HCT116 (cell line): ENCODE data around the gene GRIA2. TPM values are rescaled to one million over a fixed set of nuclear protein-coding genes. Genes with fewer than 3 reads are reported as not detected.

ENCODE experiments used
- ATAC-seq: fragments of 200-7000 bp; cut with Tn5 transposase; 2 replicates; pipeline ENCODE4 v1.9.1; 2020; ENCODE audit warnings: mild to moderate bottlenecking, moderate library complexity
- BruUV-seq: library from RNA; stranded (reverse); fragments of 400-500 nt; replicated peaks from 2 replicates; lab custom pipeline; 2021; lab: Mats Ljungman, UMichigan
- CTCF ChIA-PET: fragments of 300-600 bp; sonication (Branson Sonifier 250); formaldehyde crosslinking; loops from one replicate; lab custom pipeline; 2021; ENCODE audit warnings: antibody characterized with exemption; lab: Charles Lee
- POLR2A ChIA-PET: fragments of 300-600, 350-600 bp; sonication (Branson Sonifier 250); formaldehyde crosslinking; loops from one replicate; lab custom pipeline; 2021; ENCODE audit warnings: antibody characterized with exemption; lab: Charles Lee
- RAD21 ChIA-PET, 2 experiments: fragments of 300-600 bp; sonication (Branson Sonifier 250); formaldehyde crosslinking; loops; one replicate each; lab custom pipeline; 2023; ENCODE audit warnings: low total read pairs in 2 of 2; ENCODE audit not compliant: uncharacterized antibody in 2 of 2, unreplicated experiment in 2 of 2, low non-redundant PET in 1 of 2; lab: Charles Lee
- DNase-seq: peaks from one replicate; pipeline ENCODE4 v3.0.0-alpha.2; 2010; ENCODE audit warnings: low read depth, low spot score
- H2AFZ ChIP-seq: fragments of 200-600 bp; shearing (Covaris generic), sonication (generic); 2 replicates; pipeline ENCODE4 v1.6.1; 2017; ENCODE audit warnings: low read depth, mixed run types, mixed read lengths, antibody characterized with exemption, low read length; ENCODE audit not compliant: poor library complexity, severe bottlenecking
- H3K27ac ChIP-seq: 2 replicates; pipeline ENCODE4 v1.5.1; 2012; ENCODE audit warnings: low read depth, low read length
- H3K27me3 ChIP-seq: fragments of 200-600 bp; sonication (generic); 2 replicates; pipeline ENCODE4 v1.6.1; 2016; ENCODE audit warnings: mixed run types, low read length, mixed read lengths; ENCODE audit not compliant: insufficient read depth
- H3K36me3 ChIP-seq, 2 experiments: fragments of 200-500 bp in 1 of 2; fragments of 200-600 bp in 1 of 2; sonication (Bioruptor generic) in 1 of 2; sonication (generic) in 1 of 2; 2 replicates each; pipeline versions ENCODE4 v1.5.1 to v1.6.1; 2014 to 2016; ENCODE audit warnings: low read length in 2 of 2, inconsistent platforms in 1 of 2, mixed read lengths in 1 of 2, mixed run types in 1 of 2; ENCODE audit not compliant: insufficient read depth in 2 of 2, control insufficient read depth in 1 of 2
- H3K4me1 ChIP-seq, 2 experiments: fragments of 200-600 bp in 1 of 2; sonication (generic) in 1 of 2; 2 replicates each; pipeline versions ENCODE4 v1.5.1 to v1.6.1; 2012 to 2017; ENCODE audit warnings: low read length in 2 of 2, inconsistent platforms in 1 of 2, mild to moderate bottlenecking in 1 of 2, mixed read lengths in 1 of 2, mixed run types in 1 of 2, moderate library complexity in 1 of 2; ENCODE audit not compliant: insufficient read depth in 2 of 2, control insufficient read depth in 1 of 2
- H3K4me2 ChIP-seq: fragments of 200-600 bp; sonication (generic); 2 replicates; pipeline ENCODE4 v1.6.1; 2017; ENCODE audit warnings: mixed run types, low read length, mixed read lengths
- H3K4me3 ChIP-seq, 2 experiments: fragments of 200-600 bp in 1 of 2; sonication (generic) in 1 of 2; replicated peaks in 1 of 2; 2 replicates each; pipeline ENCODE4 v1.5.1; 2011 to 2016; ENCODE audit warnings: low read length in 2 of 2, control low read depth in 1 of 2, low read depth in 1 of 2, mild to moderate bottlenecking in 1 of 2, mixed read lengths in 1 of 2, mixed run types in 1 of 2
- H3K79me2 ChIP-seq: fragments of 200-600 bp; sonication (generic); 2 replicates; pipeline ENCODE4 v1.6.1; 2017; ENCODE audit warnings: mild to moderate bottlenecking, mixed run types, low read length, moderate library complexity, mixed read lengths; ENCODE audit not compliant: insufficient read depth
- H3K9ac ChIP-seq: fragments of 200-600 bp; sonication (generic); 2 replicates; pipeline ENCODE4 v1.6.1; 2016; ENCODE audit warnings: low read length, mixed read lengths
- H3K9me2 ChIP-seq: fragments of 200-600 bp; sonication (generic), shearing (Covaris generic); 2 replicates; pipeline ENCODE4 v1.6.1; 2017; ENCODE audit warnings: mixed run types, mild to moderate bottlenecking, moderate library complexity; ENCODE audit not compliant: insufficient read depth
- H3K9me3 ChIP-seq, 2 experiments: fragments of 200-500 bp in 1 of 2; fragments of 200-600 bp in 1 of 2; sonication (Bioruptor generic) in 1 of 2; sonication (generic) in 1 of 2; 2 replicates each; pipeline ENCODE4 v1.6.1; 2014 to 2017; ENCODE audit warnings: low read length in 2 of 2, mixed read lengths in 2 of 2, inconsistent platforms in 1 of 2, low read depth in 1 of 2, mild to moderate bottlenecking in 1 of 2, mixed run types in 1 of 2, moderate library complexity in 1 of 2; ENCODE audit not compliant: control insufficient read depth in 1 of 2, insufficient read depth in 1 of 2
- H4K20me1 ChIP-seq: fragments of 200-600 bp; sonication (generic), shearing (Covaris generic); 2 replicates; pipeline ENCODE4 v1.6.1; 2017; ENCODE audit warnings: mixed run types, mild to moderate bottlenecking, moderate library complexity; ENCODE audit not compliant: insufficient read depth
- CBX3 ChIP-seq: IDR thresholded peaks from 2 replicates; pipeline ENCODE4 v1.6.1; 2012; ENCODE audit warnings: low read depth
- CEBPB ChIP-seq: IDR thresholded peaks from 2 replicates; pipeline ENCODE4 v1.6.1; 2012; ENCODE audit warnings: low read depth
- EGR1 ChIP-seq: IDR thresholded peaks from 2 replicates; pipeline ENCODE4 v1.6.1; 2012; ENCODE audit warnings: low read depth
- ELF1 ChIP-seq: IDR thresholded peaks from 2 replicates; pipeline ENCODE4 v1.6.1; 2012; ENCODE audit warnings: low read depth, borderline replicate concordance
- EZH2 ChIP-seq: fragments of 200-600 bp; sonication (generic); IDR thresholded peaks from 2 replicates; pipeline ENCODE4 v1.6.1; 2017; ENCODE audit warnings: antibody characterized with exemption, mixed run types
- EZH2phosphoT487 ChIP-seq: fragments of 200-600 bp; IDR thresholded peaks from 2 replicates; pipeline ENCODE4 v1.6.1; 2018; ENCODE audit warnings: antibody characterized with exemption, borderline replicate concordance
- FOSL1 ChIP-seq: IDR thresholded peaks from 2 replicates; pipeline ENCODE4 v1.6.1; 2012; ENCODE audit warnings: low read depth
- POLR2A ChIP-seq: IDR thresholded peaks from 2 replicates; pipeline ENCODE4 v1.7.0; 2011; ENCODE audit warnings: borderline replicate concordance; ENCODE audit not compliant: insufficient read depth, insufficient read length; ENCODE audit errors: extremely low read depth
- POLR2AphosphoS5 ChIP-seq: IDR thresholded peaks from 2 replicates; pipeline ENCODE4 v1.6.1; 2011; ENCODE audit warnings: mild to moderate bottlenecking, low read depth, low read length, moderate library complexity
- RAD21 ChIP-seq: IDR thresholded peaks from 2 replicates; pipeline ENCODE4 v1.6.1; 2012; ENCODE audit warnings: low read depth, mild to moderate bottlenecking
- SRF ChIP-seq: IDR thresholded peaks from 2 replicates; pipeline ENCODE4 v1.6.1; 2012; ENCODE audit warnings: low read depth
- TCF7L2 ChIP-seq: IDR thresholded peaks from 2 replicates; pipeline ENCODE4 v1.7.0; 2011; ENCODE audit warnings: borderline replicate concordance, inconsistent platforms; ENCODE audit not compliant: insufficient read depth, insufficient read length; ENCODE audit errors: extremely low read depth
- YY1 ChIP-seq: IDR thresholded peaks from 2 replicates; pipeline ENCODE4 v1.6.1; 2011; ENCODE audit warnings: low read length, low read depth, moderate library complexity, mild to moderate bottlenecking; ENCODE audit not compliant: insufficient replicate concordance; ENCODE audit errors: extremely low read depth
- ZBTB33 ChIP-seq: IDR thresholded peaks from 2 replicates; pipeline ENCODE4 v1.6.1; 2011; ENCODE audit warnings: mild to moderate bottlenecking, low read length, moderate library complexity; ENCODE audit not compliant: insufficient replicate concordance; ENCODE audit errors: extremely low read depth
- ZFX ChIP-seq: fragments of 450-650 bp; IDR thresholded peaks from 2 replicates; pipeline ENCODE4 v1.6.1; 2017
- ZNF274 ChIP-seq: fragments of 200-500 bp; sonication (Bioruptor generic); IDR thresholded peaks from 2 replicates; pipeline ENCODE4 v1.6.1; 2014; ENCODE audit warnings: mild to moderate bottlenecking, low read depth, low read length, inconsistent platforms
- intact Hi-C: fragments of 100-400 bp; cut with micrococcal nuclease; formaldehyde crosslinking; loops from 2 replicates; pipeline ENCODE4 v1.10.0; 2022
- total RNA-seq: library from RNA; stranded (reverse); gene quantifications from one replicate; pipeline ENCODE4 v1.2.1, GENCODE V29; 2021; ENCODE audit not compliant: unreplicated experiment
- TF ChIP-seq, protein P1 (sequence below): IDR thresholded peaks from 2 replicates; pipeline ENCODE4 v1.6.1; 2012
- TF ChIP-seq, protein P2 (sequence below): IDR thresholded peaks from 2 replicates; pipeline ENCODE4 v1.6.1; 2012; ENCODE audit warnings: low read depth

Gene GRIA2
- total RNA-seq, 1 experiment from 2014 or later: not detected

GRCh38 chr4:157294575-157294974 lies 74.0 kb downstream of the GRIA2 start:
- intact Hi-C loops: no loop called here
- H3K9ac ChIP-seq: no peak overlapping the region
- no peak overlapping the region for H3K27ac ChIP-seq
- no peaks in the 10 kb centered on the region for H4K20me1 ChIP-seq
- TF ChIP-seq ZBTB33: no peak
- no peak for TF ChIP-seq EZH2phosphoT487
- no peak for TF ChIP-seq CEBPB
- TF ChIP-seq FOSL1: no peak
- no peak for TF ChIP-seq YY1
- no peak for TF ChIP-seq EZH2
- no peak for TF ChIP-seq EGR1
- TF ChIP-seq ZNF274: no peak
- no peaks in the 10 kb centered on the region for H3K4me1 ChIP-seq
- no peaks in the 10 kb centered on the region for H3K27me3 ChIP-seq
- H3K4me3 ChIP-seq: no peak overlapping the region
- DNase-seq: no peak
- no peak overlapping the region for H2AFZ ChIP-seq
- H3K4me2 ChIP-seq: no peak overlapping the region
- no peak for ATAC-seq
- no peaks in the 10 kb centered on the region for H3K9me3 ChIP-seq
- H3K9me2 ChIP-seq: no peaks in the 10 kb centered on the region
- no peaks in the 10 kb centered on the region for H3K79me2 ChIP-seq
- ChIA-PET POLR2A (no interaction called here), RAD21 (no interaction called here), CTCF (no interaction called here)
- no TSS peak for BruUV-seq
- no peaks in the 10 kb centered on the region for H3K36me3 ChIP-seq

DNA sequence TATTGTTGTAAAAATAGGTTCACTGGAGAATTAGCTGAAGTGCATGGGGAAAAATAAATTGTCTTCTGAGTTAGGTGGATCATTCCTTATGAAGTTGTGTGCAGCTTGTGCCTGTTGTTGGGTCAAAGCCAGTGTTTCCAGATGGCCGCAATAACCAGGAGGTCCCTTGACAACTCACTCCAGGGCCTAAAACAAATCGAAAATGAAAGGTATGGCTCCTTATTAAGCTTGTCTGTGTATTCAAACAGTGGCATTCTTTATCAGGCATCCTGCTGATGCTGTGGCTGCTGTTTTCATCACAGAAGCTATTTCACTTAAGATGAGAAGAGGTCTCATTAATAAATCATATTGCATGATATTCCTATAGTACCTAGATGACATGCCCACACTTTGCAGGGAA lies 80.2 kb downstream of the GRIA2 start:
- BruUV-seq: no TSS peak
- no peak overlapping the region for H2AFZ ChIP-seq
- H3K9me2 ChIP-seq: no peaks in the 10 kb centered on the region
- no peaks in the 10 kb centered on the region for H3K27me3 ChIP-seq
- H3K9me3 ChIP-seq: no peaks in the 10 kb centered on the region
- ChIA-PET POLR2A (no interaction called here), RAD21 (no interaction called here), CTCF (no interaction called here)
- no peak overlapping the region for H3K9ac ChIP-seq
- H3K4me3 ChIP-seq: no peak overlapping the region
- no peaks in the 10 kb centered on the region for H4K20me1 ChIP-seq
- DNase-seq: no peak
- H3K4me1 ChIP-seq: no peaks in the 10 kb centered on the region
- no peak overlapping the region for H3K4me2 ChIP-seq
- intact Hi-C loops: no loop called here
- H3K36me3 ChIP-seq: no peaks in the 10 kb centered on the region
- no peak for ATAC-seq
- H3K79me2 ChIP-seq: no peaks in the 10 kb centered on the region
- no peak overlapping the region for H3K27ac ChIP-seq
- TF ChIP-seq CBX3 (no peak), POLR2AphosphoS5 (no peak), TCF7L2 (no peak), CEBPB (no peak), EGR1 (no peak), RAD21 (no peak), ZFX (no peak), SRF (no peak), FOSL1 (no peak), EZH2 (no peak), ELF1 (no peak), POLR2A (no peak)
- TF ChIP-seq, protein P1, sequence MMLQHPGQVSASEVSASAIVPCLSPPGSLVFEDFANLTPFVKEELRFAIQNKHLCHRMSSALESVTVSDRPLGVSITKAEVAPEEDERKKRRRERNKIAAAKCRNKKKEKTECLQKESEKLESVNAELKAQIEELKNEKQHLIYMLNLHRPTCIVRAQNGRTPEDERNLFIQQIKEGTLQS: no peak
- TF ChIP-seq, protein P2, sequence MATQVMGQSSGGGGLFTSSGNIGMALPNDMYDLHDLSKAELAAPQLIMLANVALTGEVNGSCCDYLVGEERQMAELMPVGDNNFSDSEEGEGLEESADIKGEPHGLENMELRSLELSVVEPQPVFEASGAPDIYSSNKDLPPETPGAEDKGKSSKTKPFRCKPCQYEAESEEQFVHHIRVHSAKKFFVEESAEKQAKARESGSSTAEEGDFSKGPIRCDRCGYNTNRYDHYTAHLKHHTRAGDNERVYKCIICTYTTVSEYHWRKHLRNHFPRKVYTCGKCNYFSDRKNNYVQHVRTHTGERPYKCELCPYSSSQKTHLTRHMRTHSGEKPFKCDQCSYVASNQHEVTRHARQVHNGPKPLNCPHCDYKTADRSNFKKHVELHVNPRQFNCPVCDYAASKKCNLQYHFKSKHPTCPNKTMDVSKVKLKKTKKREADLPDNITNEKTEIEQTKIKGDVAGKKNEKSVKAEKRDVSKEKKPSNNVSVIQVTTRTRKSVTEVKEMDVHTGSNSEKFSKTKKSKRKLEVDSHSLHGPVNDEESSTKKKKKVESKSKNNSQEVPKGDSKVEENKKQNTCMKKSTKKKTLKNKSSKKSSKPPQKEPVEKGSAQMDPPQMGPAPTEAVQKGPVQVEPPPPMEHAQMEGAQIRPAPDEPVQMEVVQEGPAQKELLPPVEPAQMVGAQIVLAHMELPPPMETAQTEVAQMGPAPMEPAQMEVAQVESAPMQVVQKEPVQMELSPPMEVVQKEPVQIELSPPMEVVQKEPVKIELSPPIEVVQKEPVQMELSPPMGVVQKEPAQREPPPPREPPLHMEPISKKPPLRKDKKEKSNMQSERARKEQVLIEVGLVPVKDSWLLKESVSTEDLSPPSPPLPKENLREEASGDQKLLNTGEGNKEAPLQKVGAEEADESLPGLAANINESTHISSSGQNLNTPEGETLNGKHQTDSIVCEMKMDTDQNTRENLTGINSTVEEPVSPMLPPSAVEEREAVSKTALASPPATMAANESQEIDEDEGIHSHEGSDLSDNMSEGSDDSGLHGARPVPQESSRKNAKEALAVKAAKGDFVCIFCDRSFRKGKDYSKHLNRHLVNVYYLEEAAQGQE: no peak
